ENCODE measurements around the gene ARL8B. TPM values are rescaled to one million over a fixed set of nuclear protein-coding genes. Genes with fewer than 3 reads are reported as not detected.

ARL8B gene
- polyA plus RNA-seq, 1 experiment, result 47.0 TPM

DNA sequence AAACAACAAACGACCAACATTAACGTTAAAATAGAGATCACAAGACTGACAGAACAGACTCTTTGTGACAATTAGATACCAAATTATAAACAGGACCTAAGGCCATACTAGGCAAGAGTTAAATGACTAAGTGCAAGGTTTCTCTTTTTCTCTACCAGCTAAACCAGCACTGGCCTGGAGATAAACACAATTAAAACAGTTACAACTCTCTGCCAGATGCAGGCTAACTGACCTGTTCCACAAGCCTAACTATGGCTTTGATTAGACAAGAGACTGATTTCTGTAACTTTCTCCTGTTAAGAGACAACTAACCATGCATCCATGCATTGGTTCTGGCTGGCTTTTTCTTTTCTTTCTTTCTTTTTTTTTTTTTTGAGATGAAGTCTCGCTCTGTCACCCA lies 1.6 kb upstream of the ARL8B start:
- H3K9me3 ChIP-seq (ENCODE audit: control insufficient read depth, insufficient read depth, low read length), result no peaks in the 10 kb centered on the region; the same call in 1 of the 2 replicates
- no peak overlapping the region for H3K4me3 ChIP-seq (ENCODE audit: low read depth, low read length)
- no peak for DNase-seq (ENCODE audit: low read depth, low spot score)
- no peaks in the 10 kb centered on the region for H3K27me3 ChIP-seq (ENCODE audit: control insufficient read depth, insufficient read depth, low read length)
- ChIA-PET POLR2A (interaction anchor here (0.7 kb wide), 1 partner anchor 65 kb away, joined by 5 read pairs; no protein-coding TSS in a partner anchor), CTCF (interaction anchor here (1.2 kb wide), 1 partner anchor 79 kb away, joined by 3 read pairs; no protein-coding TSS in a partner anchor)
- no peak overlapping the region for H3K27ac ChIP-seq (ENCODE audit: low read depth, low read length)
- TF ChIP-seq, protein P1, sequence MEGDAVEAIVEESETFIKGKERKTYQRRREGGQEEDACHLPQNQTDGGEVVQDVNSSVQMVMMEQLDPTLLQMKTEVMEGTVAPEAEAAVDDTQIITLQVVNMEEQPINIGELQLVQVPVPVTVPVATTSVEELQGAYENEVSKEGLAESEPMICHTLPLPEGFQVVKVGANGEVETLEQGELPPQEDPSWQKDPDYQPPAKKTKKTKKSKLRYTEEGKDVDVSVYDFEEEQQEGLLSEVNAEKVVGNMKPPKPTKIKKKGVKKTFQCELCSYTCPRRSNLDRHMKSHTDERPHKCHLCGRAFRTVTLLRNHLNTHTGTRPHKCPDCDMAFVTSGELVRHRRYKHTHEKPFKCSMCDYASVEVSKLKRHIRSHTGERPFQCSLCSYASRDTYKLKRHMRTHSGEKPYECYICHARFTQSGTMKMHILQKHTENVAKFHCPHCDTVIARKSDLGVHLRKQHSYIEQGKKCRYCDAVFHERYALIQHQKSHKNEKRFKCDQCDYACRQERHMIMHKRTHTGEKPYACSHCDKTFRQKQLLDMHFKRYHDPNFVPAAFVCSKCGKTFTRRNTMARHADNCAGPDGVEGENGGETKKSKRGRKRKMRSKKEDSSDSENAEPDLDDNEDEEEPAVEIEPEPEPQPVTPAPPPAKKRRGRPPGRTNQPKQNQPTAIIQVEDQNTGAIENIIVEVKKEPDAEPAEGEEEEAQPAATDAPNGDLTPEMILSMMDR (IDR thresholded peaks at IDR 0.05; ENCODE audit: low read depth, low read length), result no peak

DNA sequence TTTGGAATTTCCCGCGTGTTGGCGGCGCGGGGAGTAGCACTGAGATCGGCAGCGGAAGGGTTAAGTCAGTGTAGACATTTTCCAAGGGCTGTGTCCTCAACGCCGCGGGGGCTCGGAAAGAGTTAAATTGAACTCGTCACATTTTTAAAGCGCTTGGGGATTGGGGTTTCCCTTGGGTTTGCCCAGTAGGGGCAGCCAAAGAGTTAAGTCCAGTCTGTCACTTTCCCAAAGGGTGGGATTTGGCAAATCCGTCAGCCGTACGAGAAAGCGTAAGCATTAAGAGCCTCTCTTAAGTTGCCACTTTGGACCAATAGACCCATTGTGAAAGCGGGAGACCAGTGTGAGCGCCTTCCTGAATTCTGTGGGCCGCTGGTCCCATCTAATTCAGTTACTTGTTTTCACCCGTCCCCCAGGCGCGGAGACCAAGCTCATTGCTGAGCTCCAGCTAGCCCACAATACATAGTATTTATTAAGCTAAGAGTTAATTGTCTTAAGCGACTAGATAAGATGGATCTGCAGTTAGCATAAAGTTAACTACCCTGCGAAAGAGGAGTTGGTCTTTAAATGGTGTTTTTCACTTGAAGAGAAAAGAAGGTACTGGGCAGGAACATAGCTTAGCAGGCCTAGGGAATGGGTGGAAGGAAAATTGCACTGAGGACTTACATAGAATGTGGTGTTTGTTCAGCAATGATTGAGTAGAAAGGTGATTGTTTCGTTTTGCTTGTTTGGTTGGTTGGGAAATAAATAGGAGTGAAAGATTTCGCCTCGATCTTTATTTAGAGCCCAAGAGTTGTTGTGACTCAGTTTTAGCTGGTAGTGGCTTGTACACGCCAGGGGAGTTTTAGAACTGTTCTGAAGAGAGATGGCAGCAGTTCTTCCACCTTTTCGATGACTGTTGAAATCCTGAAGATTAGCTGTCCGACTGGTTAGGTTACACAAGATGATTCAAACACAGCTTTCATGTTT lies 932 bp downstream of the ARL8B start:
- peak overlapping the region; percentile 93 for H3K4me3 ChIP-seq (ENCODE audit: low read depth, low read length)
- no peaks in the 10 kb centered on the region for H3K27me3 ChIP-seq (ENCODE audit: control insufficient read depth, insufficient read depth, low read length)
- no peak for DNase-seq (ENCODE audit: low read depth, low spot score)
- H3K9me3 ChIP-seq (ENCODE audit: control insufficient read depth, insufficient read depth, low read length), result no peaks in the 10 kb centered on the region; the same call in 1 of the 2 replicates
- ChIA-PET POLR2A (interaction anchor here (0.6 to 2.2 kb wide), 3 partner anchors 15 to 74 kb away, joined by 3 to 10 read pairs (median 4); no protein-coding TSS in a partner anchor), CTCF (interaction anchor here (0.7 to 2.6 kb wide), 7 partner anchors 11 to 411 kb away, joined by 3 to 17 read pairs (median 7); no protein-coding TSS in a partner anchor)
- H3K27ac ChIP-seq (ENCODE audit: low read depth, low read length), result peak overlapping the region; percentile 85
- TF ChIP-seq, protein P1 (IDR thresholded peaks at IDR 0.05; ENCODE audit: low read depth, low read length), result peak; percentile 15; the same call in 1 of the 2 replicates

DNA sequence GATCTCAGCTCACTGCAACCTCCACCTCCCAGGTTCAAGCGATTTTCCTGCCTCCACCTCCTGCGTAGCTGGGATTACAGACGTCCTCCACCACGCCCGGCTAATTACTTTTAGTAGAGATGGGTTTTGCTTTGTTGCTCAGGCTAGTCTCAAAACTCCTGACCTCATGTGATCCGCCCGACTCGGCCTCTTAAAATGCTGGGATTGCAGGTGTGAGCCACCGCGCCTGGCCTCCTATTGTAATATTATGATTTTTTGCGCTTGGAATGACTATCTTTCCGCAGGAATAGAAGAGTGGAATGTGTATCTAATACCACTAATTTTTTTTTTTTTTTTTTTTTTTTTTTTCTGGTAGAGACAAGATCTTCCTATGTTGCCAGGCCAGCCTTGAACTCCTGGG lies 1.8 kb downstream of the ARL8B start:
- Histone ChIP-seq H3K4me3 (ENCODE audit: low read depth, low read length) (peak overlapping the region; percentile 93), H3K27ac (ENCODE audit: low read depth, low read length) (no peak overlapping the region), H3K9me3 (ENCODE audit: control insufficient read depth, insufficient read depth, low read length) (no peaks in the 10 kb centered on the region; the same call in 1 of the 2 replicates), H3K27me3 (ENCODE audit: control insufficient read depth, insufficient read depth, low read length) (no peaks in the 10 kb centered on the region)
- DNase-seq (ENCODE audit: low read depth, low spot score), result no peak
- TF ChIP-seq, protein P1 (IDR thresholded peaks at IDR 0.05; ENCODE audit: low read depth, low read length), result no peak
- POLR2A ChIA-PET, result interaction anchor here (1.9 to 2.2 kb wide), 2 partner anchors 14 to 73 kb away, joined by 4 to 10 read pairs; no protein-coding TSS in a partner anchor
- CTCF ChIA-PET, result interaction anchor here (1.0 to 2.6 kb wide), 4 partner anchors 12 to 412 kb away, joined by 3 to 17 read pairs (median 6); no protein-coding TSS in a partner anchor

DNA sequence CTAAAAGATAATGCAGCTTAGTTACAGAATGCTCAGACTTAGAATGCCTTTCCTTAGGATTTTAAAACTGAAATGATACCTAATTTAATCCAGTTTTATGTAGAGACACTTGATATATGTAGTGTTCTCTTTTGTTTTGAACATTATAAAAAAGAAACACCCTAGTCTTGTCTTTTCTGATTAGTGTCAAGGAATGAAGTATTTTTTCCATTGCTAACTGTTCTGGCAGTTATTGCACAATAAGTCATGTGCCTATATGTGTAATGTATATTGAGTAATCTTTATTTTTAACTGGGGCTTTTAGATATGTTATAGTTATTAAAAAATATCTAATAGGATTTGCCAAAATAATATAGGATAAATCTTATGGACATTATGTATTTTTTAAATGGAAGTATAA lies 4.5 kb downstream of the ARL8B start:
- Histone ChIP-seq H3K4me3 (ENCODE audit: low read depth, low read length) (no peak overlapping the region), H3K9me3 (ENCODE audit: control insufficient read depth, insufficient read depth, low read length) (no peaks in the 10 kb centered on the region), H3K27me3 (ENCODE audit: control insufficient read depth, insufficient read depth, low read length) (no peaks in the 10 kb centered on the region), H3K27ac (ENCODE audit: low read depth, low read length) (no peak overlapping the region)
- POLR2A ChIA-PET, result interaction anchor here (1.2 kb wide), 1 partner anchor 60 kb away, joined by 3 read pairs; no protein-coding TSS in a partner anchor
- TF ChIP-seq, protein P1 (IDR thresholded peaks at IDR 0.05; ENCODE audit: low read depth, low read length), result no peak
- CTCF ChIA-PET, result interaction anchor here (1.4 kb wide), 1 partner anchor 12 kb away, joined by 4 read pairs; no protein-coding TSS in a partner anchor
- DNase-seq (ENCODE audit: low read depth, low spot score), result no peak
